ENCODE data around the gene SLC12A7. TPM values are rescaled to one million over a fixed set of nuclear protein-coding genes. Genes with fewer than 3 reads are reported as not detected.
"Not testable (repeated sequence)": the region's sequence is repeated elsewhere in the genome, so short reads cannot be mapped to it uniquely, and the experiment has no call there.

The SLC12A7 gene
- total RNA-seq, 1 donor from 2014 or later, result 147 TPM

GRCh38 chr5:1064383-1065142, 47.3 kb downstream of the SLC12A7 start:
- no peak overlapping the region for H3K27ac Mint-ChIP-seq (ENCODE audit: unreplicated experiment)

GRCh38 chr5:1063661-1064382, 48.0 kb downstream of the SLC12A7 start:
- no peak for TF ChIP-seq CTCF (IDR thresholded peaks at IDR 0.05; ENCODE audit: partially characterized antibody, unreplicated experiment)
- H3K9me3 Mint-ChIP-seq (ENCODE audit: unreplicated experiment), result peaks cover 5% of the 10 kb centered on the region
- peaks cover 5% of the 10 kb centered on the region for H3K4me1 Mint-ChIP-seq (ENCODE audit: low read depth, unreplicated experiment)
- no peak overlapping the region for H3K4me3 Mint-ChIP-seq (ENCODE audit: unreplicated experiment)
- no peak overlapping the region for H3K27ac Mint-ChIP-seq (ENCODE audit: unreplicated experiment)
- peak; percentile 10 for DNase-seq
- no peaks in the 10 kb centered on the region for H3K36me3 Mint-ChIP-seq (ENCODE audit: unreplicated experiment)
- peaks cover 8% of the 10 kb centered on the region for H3K27me3 Mint-ChIP-seq (ENCODE audit: unreplicated experiment)

More at GRCh38 chr5:1064383-1065142, 47.3 kb downstream of the SLC12A7 start:
- H3K4me3 Mint-ChIP-seq (ENCODE audit: unreplicated experiment), result no peak overlapping the region
- peak; percentile 25 for DNase-seq
- no peak for TF ChIP-seq CTCF (IDR thresholded peaks at IDR 0.05; ENCODE audit: partially characterized antibody, unreplicated experiment)
- H3K4me1 Mint-ChIP-seq (ENCODE audit: low read depth, unreplicated experiment), result peaks cover 3% of the 10 kb centered on the region
- peaks cover 5% of the 10 kb centered on the region for H3K9me3 Mint-ChIP-seq (ENCODE audit: unreplicated experiment)
- H3K27me3 Mint-ChIP-seq (ENCODE audit: unreplicated experiment), result peaks cover 4% of the 10 kb centered on the region
- H3K36me3 Mint-ChIP-seq (ENCODE audit: unreplicated experiment), result no peaks in the 10 kb centered on the region

DNA sequence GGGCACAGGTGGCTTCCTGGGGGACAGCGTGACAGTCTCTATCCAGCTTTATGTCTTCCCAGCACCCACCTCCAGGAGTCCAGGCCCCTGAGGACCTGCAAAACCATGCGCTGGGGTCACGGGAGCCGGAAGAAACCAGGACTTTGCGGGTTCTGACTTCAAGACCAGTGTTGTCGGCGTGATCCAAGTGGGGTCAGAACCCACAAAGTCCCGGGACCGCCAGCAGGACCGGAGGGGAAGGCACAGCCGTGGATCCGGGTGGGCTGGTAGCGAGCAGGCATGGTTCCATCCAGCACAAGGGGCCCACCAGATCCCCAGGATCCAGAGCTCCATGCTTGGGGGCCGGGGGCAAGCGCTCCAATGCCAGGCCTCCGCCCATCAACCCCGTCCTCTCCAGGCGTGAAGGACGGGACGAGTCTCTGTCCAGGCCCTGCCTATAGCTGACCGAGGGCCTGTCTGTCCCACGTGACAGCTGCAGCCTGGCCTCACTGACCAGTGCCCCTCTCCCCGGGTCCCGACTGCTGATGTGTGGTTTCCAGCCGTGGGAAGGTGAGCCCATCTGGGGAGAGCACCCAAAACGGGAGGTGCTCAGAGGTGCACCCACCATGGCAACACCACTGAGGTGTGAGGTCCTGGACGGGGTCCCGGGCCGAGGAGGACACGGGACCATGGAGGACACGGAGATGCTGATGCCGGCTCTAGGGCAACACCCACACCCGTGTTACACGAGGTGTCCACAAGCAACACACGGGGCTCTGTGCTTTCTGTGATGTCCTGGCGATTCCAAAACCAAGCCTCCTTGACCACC, 48.9 kb downstream of the SLC12A7 start:
- Mint-ChIP-seq H3K9me3 (ENCODE audit: unreplicated experiment) (peaks cover 6% of the 10 kb centered on the region), H3K4me1 (ENCODE audit: low read depth, unreplicated experiment) (peaks cover 5% of the 10 kb centered on the region), H3K27ac (ENCODE audit: unreplicated experiment) (no peak overlapping the region), H3K27me3 (ENCODE audit: unreplicated experiment) (peaks cover 9% of the 10 kb centered on the region), H3K36me3 (ENCODE audit: unreplicated experiment) (no peaks in the 10 kb centered on the region), H3K4me3 (ENCODE audit: unreplicated experiment) (no peak overlapping the region)
- no peak for TF ChIP-seq CTCF (IDR thresholded peaks at IDR 0.05; ENCODE audit: partially characterized antibody, unreplicated experiment)
- DNase-seq, result peak; percentile 7

GRCh38 chr5:1061916-1062315, 49.9 kb downstream of the SLC12A7 start:
- Mint-ChIP-seq H3K27ac (ENCODE audit: unreplicated experiment) (no peak overlapping the region), H3K36me3 (ENCODE audit: unreplicated experiment) (no peaks in the 10 kb centered on the region), H3K27me3 (ENCODE audit: unreplicated experiment) (peaks cover 9% of the 10 kb centered on the region), H3K4me3 (ENCODE audit: unreplicated experiment) (no peak overlapping the region), H3K9me3 (ENCODE audit: unreplicated experiment) (peaks cover 6% of the 10 kb centered on the region), H3K4me1 (ENCODE audit: low read depth, unreplicated experiment) (peaks cover 3% of the 10 kb centered on the region)
- TF ChIP-seq CTCF (IDR thresholded peaks at IDR 0.05; ENCODE audit: partially characterized antibody, unreplicated experiment), result no peak
- DNase-seq, result no peak

DNA sequence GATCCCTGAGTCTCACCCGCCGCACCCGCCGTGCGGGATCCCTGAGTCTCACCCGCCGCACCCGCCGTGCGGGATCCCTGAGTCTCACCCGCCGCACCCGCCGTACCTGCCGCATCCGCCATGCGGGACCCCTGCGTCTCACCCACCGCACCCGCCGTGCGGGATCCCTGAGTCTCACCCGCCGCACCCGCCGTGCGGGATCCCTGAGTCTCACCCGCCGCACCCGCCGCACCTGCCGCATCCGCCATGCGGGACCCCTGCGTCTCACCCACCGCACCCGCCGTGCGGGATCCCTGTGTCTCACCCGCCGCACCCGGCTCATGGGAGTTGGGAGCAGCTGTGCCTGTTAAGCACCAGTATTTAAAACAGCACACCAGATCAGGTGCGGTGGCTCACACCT, 50.6 kb downstream of the SLC12A7 start:
- H3K4me3 Mint-ChIP-seq (ENCODE audit: unreplicated experiment); H3K27me3 Mint-ChIP-seq (ENCODE audit: unreplicated experiment); H3K36me3 Mint-ChIP-seq (ENCODE audit: unreplicated experiment); H3K4me1 Mint-ChIP-seq (ENCODE audit: low read depth, unreplicated experiment); H3K27ac Mint-ChIP-seq (ENCODE audit: unreplicated experiment); H3K9me3 Mint-ChIP-seq (ENCODE audit: unreplicated experiment): not testable (repeated sequence)
- peak; percentile 10 for DNase-seq
